Transverse colon (tissue), 4 donors: Measurements from ENCODE around the gene KREMEN1.

Source experiments
- POLR2A ChIP-seq: fragments of 450-650 bp; IDR thresholded peaks from one replicate; pipeline ENCODE4 v1.6.1; 2016; ENCODE audit warnings: antibody characterized with exemption, mild to moderate bottlenecking, moderate library complexity
- POLR2AphosphoS5 ChIP-seq, 3 donors: sonication (generic); formaldehyde crosslinking; IDR thresholded peaks; one replicate each; pipeline ENCODE4 v1.6.1; 2016; ENCODE audit warnings: antibody characterized with exemption in 3 of 3
- TF ChIP-seq, protein P1 (sequence below), 5 experiments: fragments of 200-600 bp in 3 of 5; fragments of 450-650 bp in 2 of 5; sonication (generic) in 3 of 5; IDR thresholded peaks; 1 replicate in 2 of 5; 2 replicates in 3 of 5; pipeline ENCODE4 v1.5.1; 2016 to 2017; ENCODE audit warnings: antibody characterized with exemption in 5 of 5, inconsistent platforms in 3 of 5, mild to moderate bottlenecking in 2 of 5, moderate library complexity in 1 of 5

DNA sequence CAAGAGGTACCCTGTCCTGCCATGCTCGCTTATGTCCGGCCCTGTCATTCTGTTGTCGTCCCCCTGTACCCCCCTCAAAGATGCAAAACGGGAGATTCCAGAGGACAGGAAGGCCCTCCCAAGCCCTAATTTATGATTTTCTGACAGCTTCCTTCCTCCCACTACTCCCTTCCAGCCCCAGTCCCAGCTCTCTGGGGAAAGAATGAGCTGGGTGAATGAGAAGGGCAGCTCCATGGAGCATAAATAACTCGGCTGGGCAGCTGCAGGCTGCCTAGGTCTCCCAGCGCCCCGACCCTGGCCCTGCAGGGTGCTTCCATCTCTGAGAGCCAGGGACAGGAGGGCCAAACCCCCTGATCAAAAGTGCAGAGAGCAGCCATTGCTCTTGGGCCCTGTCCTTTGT, 128.9 kb downstream of the KREMEN1 start:
- TF ChIP-seq, protein P1, sequence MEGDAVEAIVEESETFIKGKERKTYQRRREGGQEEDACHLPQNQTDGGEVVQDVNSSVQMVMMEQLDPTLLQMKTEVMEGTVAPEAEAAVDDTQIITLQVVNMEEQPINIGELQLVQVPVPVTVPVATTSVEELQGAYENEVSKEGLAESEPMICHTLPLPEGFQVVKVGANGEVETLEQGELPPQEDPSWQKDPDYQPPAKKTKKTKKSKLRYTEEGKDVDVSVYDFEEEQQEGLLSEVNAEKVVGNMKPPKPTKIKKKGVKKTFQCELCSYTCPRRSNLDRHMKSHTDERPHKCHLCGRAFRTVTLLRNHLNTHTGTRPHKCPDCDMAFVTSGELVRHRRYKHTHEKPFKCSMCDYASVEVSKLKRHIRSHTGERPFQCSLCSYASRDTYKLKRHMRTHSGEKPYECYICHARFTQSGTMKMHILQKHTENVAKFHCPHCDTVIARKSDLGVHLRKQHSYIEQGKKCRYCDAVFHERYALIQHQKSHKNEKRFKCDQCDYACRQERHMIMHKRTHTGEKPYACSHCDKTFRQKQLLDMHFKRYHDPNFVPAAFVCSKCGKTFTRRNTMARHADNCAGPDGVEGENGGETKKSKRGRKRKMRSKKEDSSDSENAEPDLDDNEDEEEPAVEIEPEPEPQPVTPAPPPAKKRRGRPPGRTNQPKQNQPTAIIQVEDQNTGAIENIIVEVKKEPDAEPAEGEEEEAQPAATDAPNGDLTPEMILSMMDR (IDR thresholded peaks at IDR 0.05) = no peak
- TF ChIP-seq POLR2A (no peak), POLR2AphosphoS5 (IDR thresholded peaks at IDR 0.05) (no peak)
